ELR (cell line): Measurements from ENCODE around the gene TMEM154.

Experiments
- DNase-seq: peaks from one replicate; pipeline ENCODE4 v3.0.0-alpha.2; 2015; ENCODE audit warnings: low read depth

Gene TMEM154, protein sequence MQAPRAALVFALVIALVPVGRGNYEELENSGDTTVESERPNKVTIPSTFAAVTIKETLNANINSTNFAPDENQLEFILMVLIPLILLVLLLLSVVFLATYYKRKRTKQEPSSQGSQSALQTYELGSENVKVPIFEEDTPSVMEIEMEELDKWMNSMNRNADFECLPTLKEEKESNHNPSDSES

DNA sequence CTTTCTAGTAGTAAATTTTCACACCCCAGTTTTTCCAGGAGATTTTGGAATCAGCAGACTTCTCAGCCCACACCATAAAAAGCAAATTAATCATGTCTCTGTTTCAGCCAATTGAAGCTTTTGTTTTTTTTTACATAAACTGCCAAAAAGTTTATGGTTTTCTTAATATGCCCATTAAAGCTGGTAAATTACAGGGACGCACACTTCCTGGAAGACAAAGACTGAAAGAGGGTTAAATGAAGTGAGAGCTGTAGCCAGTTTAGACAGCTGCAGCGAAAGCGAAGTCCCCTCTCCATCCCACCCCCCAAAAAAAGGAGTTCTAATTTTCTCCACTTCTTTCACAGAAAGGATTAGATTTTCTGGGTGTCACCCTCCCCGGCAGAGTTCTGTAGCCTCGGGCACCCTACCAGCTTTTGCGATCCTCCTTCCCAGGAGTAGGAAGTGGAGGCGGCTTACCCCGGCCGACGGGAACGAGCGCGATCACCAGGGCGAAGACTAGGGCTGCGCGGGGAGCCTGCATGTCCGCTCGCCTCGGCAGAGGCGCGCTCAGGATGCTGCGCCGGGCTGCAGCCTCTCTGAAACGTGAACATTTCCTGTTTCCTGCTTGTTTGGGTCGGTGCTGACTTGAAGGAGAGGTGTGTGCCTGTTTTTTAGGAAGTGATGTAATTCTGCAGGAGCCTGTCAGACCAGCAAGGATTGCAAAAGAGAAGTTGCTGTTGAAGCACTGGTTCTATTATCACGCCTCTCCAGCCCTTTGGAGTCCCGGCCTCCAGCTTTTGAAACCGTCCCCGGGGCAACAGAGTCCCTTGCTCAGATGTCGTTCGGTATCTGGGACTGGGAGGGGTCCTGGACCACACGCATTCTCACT lies at the start of gene TMEM154:
TSS of gene TMEM154 (minus strand) at position 584 of the 868 bp plus-strand sequence. CDS start at position 520, 64 bp downstream.
- DNase-seq, result peak; percentile 83

DNA sequence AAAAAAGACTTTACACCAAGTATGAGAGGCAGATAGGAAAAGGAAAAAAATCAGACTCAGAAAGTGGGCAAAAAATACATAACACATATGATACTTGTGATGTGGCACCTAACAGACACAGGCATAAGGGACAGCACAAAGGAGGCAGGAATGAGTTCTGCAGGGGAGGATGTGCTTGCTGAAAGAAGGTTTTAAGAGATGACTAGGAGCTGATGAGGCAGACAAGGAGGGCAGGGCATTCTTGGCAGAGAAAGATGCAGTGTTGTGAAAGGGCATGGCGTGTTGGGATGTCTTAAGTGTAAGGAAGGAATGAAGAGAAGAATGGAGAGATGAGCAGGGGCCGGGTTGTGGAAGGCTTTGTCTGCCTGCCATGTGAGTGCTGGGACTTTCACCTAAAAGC lies 49.7 kb upstream of the TMEM154 start:
- peak; percentile 64 for DNase-seq

DNA sequence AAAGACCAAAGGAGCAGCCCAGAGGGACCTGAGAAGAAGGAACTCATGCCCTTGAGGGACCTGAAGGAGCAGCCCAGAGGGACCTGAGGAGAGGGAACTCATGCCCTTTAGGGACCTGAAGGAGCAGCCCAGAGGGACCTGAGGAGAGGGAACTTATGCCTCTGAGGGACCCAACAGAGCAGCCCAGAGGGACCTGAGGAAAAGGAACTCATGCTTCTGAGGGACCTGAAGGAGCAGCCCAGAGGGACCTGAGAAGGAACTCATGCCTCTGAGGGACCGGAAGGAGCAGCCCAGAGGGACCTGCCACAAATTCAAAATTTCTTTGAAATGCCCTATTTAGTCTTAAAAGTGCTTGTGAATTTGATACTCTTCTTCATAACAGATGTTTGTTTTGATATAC lies 48.5 kb upstream of the TMEM154 start:
- DNase-seq, result no peak

DNA sequence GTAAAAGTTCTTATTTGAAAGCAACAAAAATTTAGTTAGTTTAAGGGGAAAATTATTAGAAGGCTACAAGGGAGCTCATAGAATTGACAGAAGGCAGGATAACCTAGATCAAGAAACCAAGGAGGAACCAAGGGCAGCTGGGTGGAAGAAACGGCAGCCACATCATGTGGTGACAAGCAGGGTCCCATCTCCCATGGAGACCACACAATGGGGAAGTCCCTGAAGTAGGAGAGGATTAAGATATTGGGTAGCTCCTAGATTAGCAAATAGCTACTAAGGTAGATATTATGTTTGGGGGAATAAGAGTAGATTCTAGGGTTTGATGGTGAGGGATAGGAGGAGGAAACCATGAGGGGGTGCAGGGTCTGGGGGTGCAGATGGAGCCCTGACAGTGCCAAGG lies 48.0 kb upstream of the TMEM154 start:
- no peak for DNase-seq

DNA sequence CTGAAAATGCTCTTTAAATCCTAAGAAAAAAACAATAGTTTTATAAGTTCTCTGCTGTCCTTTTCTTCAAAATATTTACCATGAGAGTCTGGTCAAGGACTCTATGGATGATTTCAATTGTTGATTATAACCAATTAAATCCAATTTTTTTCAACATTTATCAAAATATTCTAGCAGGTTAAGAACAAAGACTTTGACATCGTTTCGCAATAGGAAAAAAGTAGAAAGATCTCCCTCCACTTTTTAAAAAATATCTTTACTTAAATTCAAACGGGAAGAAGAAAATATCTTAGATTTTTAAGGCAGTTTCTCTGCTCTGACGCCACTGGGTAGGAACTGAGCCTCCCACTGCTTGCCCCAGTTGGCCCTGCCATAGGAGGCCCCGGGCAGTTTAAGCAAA lies 44.7 kb upstream of the TMEM154 start:
- DNase-seq, result no peak

DNA sequence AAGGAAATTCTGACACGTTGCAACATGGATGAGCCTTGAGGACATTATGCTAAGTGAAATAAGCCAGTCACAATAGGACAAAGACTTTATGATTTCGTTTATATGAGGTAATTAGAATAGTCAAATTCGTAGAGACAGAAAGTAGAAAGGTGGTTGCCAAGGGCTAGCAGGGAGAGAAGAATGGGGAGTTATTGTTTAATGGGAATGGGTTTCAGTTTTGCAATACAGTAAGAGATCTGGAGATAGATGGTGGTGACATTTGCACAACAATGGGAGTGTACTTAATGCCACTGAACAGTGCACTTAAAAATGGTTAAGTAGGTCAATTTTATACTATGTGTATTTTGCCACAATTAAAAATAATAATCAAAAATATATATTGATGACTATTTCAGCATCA lies 43.4 kb upstream of the TMEM154 start:
- DNase-seq, result no peak

DNA sequence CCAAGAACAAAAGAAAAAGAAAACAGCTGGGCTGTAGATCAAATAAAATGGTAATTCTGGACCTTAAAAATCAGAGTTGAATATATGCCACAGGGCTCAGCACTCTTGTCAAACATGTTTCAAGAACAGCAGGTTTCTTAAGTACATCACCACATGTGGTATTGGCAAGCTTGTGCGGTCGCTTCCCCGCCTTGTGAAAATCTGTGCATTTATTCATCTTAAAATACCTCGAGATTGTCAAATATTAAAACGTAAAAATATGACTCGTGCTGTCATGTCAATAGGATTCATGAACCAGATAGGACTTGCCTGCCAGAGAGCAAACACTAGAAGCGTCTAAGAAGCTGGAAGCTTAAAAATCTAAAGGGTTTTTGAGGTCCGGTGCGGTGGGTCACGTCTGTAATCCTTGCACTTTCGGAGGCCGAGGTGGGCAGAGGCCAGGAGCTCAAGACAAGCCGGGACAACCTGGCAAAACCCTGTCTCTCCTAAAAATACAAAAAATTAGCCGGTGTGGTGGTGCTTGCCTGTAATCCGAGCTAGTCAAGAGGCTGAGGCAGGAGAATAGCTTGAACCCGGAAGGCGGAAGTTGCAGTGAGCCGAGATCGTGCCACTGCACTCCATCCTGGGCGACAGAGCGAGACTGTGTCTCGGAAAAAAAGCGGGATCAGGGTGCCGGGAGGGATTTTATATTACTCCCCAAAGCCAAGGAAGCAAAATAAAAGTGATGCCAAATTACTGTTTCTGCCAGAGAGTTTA lies 40.2 kb upstream of the TMEM154 start:
- no peak for DNase-seq

DNA sequence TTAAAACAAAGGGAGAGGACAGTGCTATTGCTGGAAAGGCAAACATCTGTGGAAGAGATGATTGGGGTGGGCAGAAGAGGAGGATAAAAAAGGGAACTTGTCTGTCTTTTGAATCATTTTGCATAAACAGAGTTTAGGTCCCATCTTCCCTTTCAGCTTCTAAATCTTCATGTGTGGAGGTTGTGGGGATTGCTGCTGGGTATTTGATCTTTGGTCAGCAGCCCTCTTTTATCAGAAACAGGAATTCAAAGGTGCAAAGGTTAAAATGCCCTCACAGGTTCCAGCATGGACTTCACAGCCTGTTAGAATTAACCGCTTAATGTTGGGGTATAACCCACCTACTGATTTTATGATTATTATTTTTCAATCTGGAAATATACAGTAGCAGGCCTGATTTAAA lies 39.5 kb upstream of the TMEM154 start:
- no peak for DNase-seq

DNA sequence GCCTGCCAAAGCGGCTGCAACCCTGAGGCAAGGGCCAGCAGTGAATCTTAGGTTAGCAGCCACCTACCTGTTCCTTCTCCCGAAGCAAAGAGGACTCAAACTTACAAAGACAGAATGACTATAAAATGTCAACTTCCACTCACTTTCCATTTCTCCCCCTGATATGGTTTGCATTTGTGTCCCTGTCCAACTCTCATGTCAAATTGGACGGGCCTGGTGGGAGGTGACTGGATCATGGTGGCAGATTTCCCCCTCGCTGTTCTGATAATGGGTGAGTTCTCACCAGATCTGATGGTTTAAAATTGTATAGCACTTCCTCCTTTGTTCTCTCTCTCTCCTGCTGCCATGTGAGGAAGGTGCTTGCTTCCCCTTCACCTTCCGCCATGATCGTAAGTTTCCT lies 35.3 kb upstream of the TMEM154 start:
- DNase-seq, result no peak

DNA sequence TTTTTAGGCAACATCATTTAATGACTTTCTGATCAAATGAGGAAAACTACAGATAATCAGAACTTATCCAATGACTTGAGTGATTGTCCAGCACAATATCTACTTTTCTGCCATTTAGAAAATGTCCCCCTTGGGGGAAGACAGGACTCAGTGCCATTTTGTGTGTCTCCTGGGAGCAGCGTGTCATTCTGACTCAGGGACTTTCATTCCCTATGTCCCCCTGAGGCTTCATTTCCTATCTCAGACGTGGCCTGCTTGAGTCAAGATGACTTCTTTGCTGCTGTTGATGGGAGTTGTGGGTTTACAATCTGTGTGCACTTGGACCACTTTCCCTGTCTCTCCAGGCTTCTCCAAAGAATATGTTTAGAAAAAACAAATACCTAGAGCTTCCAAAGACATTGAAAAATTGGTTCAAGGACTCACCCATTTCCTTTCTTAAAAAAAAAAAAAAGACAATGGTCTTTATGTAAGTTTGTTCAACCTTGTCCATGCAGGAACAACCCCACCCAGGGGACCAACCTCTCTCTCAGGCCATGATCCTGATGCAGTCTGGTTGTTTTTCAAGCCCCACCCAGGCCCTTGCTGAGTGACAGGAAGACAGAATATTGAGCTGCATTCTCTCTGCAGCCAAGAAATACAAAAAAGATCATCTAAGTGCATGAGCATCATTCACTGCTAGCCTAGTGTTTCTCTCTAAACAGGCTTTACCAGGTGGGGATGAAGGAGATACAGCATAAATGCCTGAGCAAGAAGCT lies 34.3 kb upstream of the TMEM154 start:
- DNase-seq, result no peak

DNA sequence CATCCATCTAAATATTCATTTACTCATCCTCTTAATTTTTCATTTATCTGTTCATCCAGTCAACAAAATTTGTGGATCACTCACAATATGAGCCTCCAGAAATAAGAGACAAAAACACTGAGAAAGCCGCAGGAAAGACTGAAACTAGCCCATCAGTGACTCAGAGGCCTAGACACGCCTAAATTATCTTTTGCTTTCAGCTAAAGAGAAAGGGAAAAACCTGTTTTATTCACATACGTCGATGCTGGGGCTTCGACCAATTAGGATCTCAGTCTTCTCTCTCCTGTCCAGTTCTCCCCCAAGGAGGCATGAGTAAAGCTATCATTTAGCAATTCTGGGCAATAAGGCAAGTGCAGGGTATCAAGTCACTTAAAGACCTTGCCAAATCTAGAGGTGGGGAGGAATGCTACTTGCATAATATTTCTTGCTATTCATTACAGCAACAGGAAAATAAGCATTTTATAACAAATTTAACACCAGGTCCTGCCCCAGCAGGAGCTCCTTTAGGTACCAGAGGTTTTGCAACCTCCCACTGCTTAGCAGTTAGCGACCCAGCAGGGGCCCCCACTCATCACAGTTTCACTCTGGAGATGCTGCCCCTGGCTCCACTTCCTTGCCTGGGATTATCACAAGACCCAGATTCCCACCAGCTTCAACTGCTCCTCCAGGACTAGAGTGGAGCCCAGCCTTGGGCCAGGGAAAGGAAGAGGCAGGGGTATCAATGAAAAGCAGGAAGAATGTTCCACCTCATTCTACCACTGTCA lies 30.1 kb upstream of the TMEM154 start:
- DNase-seq, result no peak

DNA sequence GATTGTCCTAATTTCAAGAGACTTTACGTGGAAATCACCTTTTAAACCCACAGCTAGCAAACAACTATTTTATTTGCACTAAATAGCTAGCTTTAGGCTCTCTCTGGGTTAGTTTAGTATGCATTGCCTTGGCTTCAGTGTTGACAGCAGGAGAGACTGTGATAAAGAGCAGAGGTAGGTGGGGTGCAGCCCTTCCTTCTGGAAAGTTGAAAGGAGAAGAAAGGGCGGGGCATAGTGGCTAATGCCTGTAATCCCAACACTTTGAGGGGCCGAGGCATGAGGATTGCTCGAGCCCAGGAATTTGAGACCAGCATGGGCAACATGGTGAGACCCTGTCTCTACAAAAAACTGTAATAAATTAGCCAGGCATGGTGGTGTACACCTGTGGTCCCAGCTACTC lies 29.0 kb upstream of the TMEM154 start:
- DNase-seq, result no peak

DNA sequence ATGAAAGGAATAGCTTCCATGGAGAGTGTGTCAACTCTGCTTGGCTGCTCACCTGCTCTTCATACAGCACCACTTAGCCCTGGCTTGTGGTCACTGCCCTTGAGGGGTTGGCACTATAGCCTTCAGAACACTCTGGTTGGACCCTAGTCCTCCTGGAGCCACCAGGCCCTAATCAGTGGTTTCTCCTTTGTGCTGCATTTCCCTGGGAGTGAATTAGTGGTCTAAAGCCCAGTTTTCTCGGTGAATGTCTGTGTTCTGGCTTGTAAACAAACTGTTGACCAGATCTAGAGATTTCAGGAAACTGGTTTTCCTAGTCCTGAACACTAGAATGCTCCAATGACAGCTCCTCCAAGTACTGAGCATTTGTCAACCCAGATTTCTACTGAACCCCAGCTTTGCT lies 28.6 kb upstream of the TMEM154 start:
- DNase-seq, result no peak

DNA sequence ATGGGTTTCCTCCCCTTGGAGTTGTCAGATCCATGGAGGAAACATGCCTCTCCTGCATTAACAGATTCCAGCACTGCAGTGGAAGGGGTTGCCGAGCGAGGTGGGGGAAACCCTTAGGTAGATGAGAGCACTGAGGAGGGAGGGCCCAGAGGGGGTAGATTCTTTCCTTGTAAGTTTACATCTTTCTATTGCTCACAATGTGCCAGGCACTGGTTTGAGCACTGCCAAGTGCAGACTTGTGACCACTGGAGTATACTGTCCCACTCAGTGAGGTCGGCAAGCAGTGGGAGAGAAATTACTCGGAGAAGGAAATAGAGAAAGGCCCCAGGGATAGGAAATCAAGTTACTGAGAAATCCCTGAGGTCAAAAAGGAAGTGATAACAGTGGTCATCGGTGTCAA lies 27.8 kb upstream of the TMEM154 start:
- no peak for DNase-seq

DNA sequence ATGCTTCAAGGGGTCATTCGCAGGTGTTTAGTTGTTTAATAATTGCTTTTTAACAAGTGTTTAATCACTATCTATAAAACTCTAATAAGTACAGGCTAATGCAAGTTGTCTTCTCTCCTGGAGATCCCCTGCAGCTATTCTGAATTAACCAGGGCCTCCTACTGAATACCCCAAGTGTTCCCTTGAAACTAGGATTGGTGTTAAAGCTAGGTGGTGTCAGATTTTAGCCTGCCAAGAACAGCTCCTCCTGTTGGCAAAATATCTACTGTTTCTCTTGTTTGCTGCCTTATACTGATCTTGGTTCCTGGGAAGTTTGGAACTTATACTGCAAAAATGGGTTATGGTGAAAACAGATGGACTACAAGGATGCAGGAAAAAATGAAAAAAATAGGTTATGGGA lies 26.1 kb upstream of the TMEM154 start:
- DNase-seq, result no peak

DNA sequence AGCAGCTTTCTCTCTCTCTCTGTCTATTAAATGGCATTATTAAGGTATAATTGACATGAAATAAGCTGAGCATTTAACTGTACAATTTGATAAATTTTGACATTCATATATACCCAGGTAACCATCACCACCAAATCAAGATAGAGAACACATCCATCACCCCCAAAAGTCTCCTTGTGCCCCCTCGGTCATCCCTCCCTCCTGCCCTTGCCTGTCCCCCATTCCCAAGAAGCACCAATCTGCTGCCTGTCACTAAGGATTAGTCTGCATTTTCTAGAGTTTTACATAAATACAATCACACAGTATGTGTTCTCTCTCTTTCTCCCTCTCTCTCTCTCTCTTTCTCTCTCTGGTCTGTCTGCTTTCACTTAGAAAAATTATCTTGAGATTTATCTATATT lies 25.0 kb upstream of the TMEM154 start:
- DNase-seq, result no peak

DNA sequence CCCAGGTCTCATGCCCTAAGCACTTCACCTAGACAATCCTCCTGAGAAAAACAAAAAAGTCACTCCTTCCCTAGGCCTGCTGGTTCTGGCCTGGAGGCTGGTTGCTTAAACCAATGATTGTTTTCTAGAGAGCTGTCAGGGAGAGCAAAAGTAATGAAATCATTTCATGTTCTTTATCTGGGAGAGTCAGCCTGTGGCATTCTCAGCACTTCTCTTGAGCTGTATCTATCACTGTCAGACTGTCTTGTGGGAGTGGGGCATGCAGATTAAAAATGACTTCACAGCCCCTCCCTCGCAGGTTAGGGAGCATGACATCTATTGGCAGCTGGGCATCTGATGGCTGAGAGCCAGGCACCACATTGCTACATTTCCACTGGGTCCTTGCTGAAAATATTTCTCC lies 20.4 kb upstream of the TMEM154 start:
- no peak for DNase-seq

DNA sequence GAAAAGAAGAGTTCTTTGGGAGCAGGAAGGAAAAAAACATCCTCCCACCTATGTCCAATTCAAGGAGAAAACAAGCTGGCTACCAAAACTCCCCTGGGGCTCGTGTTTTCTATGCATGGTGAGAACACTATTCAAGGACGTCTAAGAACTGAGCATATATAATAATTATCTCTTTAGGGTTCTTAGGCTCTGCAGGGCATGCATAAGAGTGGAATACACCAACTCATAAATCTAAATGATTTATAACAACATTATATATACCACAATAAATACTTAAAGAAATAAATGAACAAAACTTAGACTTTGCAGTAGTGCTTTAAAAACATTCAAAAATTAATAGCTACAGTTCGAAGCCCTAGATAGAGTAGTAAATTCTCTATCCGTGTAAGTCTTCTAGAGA lies 19.5 kb upstream of the TMEM154 start:
- no peak for DNase-seq

DNA sequence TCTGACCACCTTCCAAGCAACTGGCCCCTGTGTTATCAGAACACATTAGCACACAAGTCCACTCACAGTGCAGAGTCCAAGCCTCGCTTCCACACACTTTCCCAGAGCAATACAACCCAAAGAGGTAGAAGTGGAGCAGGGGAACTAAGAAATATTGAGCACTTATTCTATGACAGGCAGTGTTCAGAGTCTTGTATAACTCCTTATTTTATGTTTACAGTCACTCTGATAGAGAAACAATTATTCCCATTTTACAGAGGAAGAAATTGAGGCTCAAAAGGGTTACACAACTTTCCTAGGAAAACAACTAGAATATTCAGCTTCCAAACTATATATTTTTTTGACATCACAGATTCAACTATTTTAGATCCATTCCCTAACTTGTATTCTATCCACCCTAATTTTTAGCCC lies 18.3 kb upstream of the TMEM154 start:
- DNase-seq, result no peak

DNA sequence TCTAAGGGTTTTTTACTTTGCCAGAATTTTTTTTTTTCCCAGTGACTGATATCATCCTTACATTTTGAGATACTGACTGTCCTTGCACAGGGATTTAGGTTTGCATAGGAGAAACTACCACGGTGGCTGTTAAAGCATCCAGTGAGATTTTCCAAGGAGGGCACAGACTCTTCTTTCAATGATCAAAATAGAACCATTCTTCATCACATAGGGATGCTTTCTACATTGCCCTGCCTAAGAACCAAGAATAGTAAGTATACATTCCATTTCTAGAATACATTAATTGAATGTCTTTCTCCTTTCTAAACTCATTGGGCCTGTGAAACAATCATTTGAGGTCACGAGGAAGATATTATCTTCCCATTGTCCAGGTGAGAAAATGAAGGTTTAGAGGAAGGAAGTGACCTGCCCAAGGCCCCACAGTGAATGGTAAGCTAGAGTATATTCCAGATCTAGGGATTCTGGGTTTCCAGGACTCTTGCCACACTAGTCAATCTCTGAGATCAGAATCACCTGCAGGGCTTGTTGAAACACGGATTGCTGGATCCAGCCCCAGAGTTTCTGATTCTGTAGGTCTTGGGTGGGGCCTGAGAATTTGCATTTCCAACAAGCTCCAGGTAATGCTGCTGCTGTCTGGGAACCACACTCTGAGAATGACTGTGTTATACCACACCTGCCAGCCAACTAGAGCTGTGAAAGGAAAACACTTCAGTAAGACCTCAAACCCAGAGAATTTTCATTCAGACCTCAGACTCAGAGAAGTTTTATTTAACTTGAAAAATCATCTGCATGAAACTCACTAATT lies 17.7 kb upstream of the TMEM154 start:
- DNase-seq, result no peak
